Colon (tissue), 2 donors: ENCODE data around the gene TNFAIP8.

Experiments
- FAIRE-seq: peaks from 2 replicates; lab custom pipeline; 2012; peaks lifted over from hg19 to GRCh38; lab: Jason Lieb, UNC
- donor health status: control.
- donor health status: control.

The TNFAIP8 gene

GRCh38 chr5:119355685-119356611, at the start of gene TNFAIP8:
Gene TNFAIP8, plus strand, starts transcription at chr5:119356019. Its CDS starts 72 bp downstream, at chr5:119356091.
- FAIRE-seq = no peak

DNA sequence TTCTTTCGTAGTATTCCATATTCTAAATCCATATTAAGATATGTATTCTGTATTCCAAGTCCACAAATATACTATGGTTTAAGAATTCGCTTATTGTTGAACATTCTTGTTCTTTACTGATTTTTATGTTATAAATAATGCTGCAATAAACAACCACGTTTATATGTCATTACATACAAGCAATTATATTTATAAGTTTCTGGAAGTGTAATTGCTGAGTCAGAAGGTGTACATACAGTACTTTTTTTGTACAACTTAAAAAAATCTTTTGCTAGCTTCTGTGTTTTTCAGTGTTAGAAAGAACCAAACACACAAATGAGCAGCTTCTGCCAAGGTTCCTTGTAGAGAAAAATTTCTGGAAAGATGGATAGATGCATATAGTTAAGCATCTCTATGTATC, 48.6 kb upstream of the TNFAIP8 start:
- FAIRE-seq = no peak

DNA sequence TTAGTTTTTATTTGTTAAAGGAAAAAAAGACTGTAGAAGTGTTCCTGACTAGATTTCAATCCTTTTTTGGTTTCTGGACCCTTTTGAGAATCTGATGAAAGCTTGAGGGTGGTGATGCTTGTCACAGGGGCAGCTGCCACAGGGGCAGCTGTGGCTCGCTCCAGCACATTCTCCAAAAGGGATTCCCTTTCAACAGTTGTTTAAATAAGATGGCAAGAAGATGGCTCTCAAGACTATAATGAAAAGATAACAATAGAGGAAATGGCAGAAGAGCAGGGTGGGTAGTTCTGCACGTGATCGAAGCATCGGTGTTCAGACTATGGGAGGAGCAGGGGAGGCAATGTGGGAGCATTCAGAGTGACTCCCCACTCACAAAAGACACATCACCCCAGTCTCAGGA, 46.5 kb upstream of the TNFAIP8 start:
- no peak for FAIRE-seq

- FAIRE-seq = no peak
Measured at GRCh38 chr5:119311688-119312087, 44.1 kb upstream of the TNFAIP8 start.

- FAIRE-seq = no peak
Measured at GRCh38 chr5:119312403-119312802, 43.4 kb upstream of the TNFAIP8 start.

- no peak for FAIRE-seq
Measured at GRCh38 chr5:119313197-119313596, 42.6 kb upstream of the TNFAIP8 start.

DNA sequence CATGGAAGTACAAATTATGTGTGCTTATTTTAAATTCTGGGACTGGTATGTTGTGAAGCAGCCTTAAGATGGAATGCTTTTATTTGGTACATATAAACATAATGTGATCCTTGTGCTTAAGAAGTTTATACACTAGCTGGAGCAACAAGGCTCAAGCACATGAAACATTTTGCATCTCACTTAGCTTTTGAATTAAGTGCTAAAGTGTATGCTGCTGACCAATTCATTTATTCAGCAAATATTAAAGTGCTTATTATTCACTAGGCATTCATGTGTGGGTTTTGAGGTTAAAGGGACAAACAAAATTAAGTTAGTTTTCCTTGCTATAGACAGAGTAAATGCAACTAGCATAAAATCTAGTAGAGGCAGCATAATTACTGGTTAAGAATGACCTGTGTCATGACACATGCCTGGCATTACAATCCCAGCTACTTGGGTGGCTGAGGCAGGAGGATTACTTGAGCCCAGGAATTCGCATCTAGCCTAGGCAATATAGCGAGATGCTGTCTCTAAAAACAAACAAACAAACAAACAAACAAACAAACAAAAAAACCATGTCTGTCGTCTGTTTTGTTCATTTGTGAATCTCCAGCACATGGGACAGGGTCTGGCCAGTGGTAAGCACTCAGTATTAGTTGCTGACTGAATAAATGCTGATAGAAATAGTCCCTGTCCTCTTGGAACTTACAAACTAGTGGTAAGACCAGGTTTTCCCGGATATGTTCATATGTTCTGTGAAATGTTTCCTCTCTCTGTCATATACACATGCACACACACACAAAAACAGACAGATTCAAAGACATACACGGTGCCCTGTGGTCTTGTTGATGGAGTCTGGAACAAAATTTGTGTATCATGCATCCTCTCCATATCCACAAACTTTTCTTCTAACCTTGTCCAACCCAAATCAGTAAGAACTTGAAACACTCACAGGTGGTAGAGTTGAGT, 41.9 kb upstream of the TNFAIP8 start:
- no peak for FAIRE-seq

- FAIRE-seq = no peak
Measured at GRCh38 chr5:119315516-119315949, 40.3 kb upstream of the TNFAIP8 start.

GRCh38 chr5:119316086-119316485, 39.7 kb upstream of the TNFAIP8 start:
- no peak for FAIRE-seq

DNA sequence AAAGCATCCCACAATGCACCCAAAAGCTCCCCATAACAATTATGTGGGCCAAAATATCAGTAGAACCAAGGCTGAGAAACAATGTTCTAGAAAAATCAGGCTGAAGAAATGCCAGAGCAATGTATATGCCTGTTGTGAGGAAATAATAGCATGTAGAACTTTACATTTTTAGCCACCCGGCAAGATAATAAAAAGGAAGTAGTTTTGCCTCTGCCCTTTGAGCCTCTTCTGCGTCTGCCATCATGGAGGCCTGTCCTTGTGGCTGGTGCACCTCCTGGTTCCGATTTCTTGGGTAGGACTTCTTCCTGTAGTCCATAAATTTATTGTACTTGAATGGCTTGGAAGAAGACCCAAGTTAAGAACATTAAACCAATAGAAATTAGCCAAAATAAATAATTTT, 38.9 kb upstream of the TNFAIP8 start:
- FAIRE-seq = no peak

DNA sequence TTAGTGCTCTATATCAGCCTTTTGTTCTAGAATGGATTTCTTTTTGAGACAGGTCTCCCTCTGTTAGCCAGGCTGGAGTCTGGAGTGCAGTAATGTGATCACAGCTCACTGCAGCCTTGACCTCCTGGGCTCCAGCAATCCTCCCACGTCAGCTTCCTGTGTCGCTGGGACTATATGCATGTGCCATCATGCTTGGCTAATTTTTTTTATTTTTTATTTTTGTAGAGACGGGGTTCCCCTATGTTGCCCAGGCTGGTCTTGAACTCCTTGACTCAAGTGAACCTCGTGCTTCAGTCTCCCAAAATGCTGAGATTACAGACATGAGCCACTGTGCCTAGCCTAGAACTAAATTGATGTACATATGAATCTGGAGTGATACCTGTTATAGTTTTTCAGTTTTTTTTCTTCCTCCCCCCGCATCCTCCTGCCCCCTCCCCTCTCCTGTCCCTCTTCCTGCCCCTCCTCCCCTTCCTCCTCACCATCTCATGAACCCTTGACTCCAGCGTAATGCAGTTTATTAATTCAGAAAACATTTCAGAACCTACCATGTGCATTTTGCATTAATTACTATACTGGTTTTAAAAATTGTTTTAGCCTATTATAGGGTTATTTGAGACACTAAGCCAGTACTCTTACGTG, 37.4 kb upstream of the TNFAIP8 start:
- no peak for FAIRE-seq

- FAIRE-seq = no peak
Measured at GRCh38 chr5:119319401-119319800, 36.4 kb upstream of the TNFAIP8 start.

DNA sequence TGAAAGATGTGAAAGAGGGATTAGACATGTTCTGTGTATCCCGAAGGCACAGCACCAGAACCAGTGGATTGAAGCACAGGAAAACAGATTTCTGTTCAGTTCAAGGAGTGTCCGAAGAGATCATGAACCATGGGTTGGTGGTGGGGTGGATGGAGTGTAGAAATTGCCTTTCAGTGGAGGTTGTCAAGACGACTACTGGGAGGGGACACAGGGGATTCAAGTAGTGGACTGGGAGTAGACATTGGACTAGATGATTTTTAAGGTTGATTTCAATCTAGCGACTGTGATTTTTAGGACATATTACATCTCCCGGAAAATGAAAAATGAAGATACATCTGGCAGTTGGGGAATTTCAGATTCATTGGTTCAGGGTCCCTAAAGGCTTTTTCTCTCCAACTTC, 35.9 kb upstream of the TNFAIP8 start:
- FAIRE-seq = no peak

- FAIRE-seq = no peak
Measured at GRCh38 chr5:119321569-119322311, 34.1 kb upstream of the TNFAIP8 start.

GRCh38 chr5:119322312-119322947, 33.4 kb upstream of the TNFAIP8 start:
- FAIRE-seq = no peak

GRCh38 chr5:119322948-119323537, 32.8 kb upstream of the TNFAIP8 start:
- no peak for FAIRE-seq

DNA sequence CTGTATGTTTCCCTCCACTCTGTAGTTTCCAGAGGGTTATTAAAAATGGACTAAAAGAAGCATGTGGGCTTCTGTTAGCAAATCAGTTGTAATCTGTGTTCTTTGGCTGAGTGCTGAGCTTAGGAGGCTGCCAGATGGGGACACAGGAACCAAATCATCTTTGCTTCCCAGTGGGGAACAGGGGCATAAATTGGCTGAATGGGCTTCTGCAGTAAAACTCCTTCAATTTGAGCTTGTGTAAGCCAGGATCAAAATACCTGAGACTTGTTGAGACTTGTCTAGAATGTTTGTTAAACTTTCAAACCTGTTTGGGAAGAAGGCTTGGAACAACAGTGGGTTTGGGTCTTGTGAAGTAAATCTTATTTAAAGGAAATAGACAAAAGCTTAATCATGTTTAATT, 32.2 kb upstream of the TNFAIP8 start:
- FAIRE-seq = no peak

- FAIRE-seq = no peak
Measured at GRCh38 chr5:119324842-119325241, 31.0 kb upstream of the TNFAIP8 start.

GRCh38 chr5:119327018-119327417, 28.8 kb upstream of the TNFAIP8 start:
- no peak for FAIRE-seq

- no peak for FAIRE-seq
Measured at GRCh38 chr5:119328753-119329602, 26.8 kb upstream of the TNFAIP8 start.
